Upper lobe of left lung (tissue), 4 donors: ENCODE measurements around the gene CXCL5.

ENCODE experiments used
- EP300 ChIP-seq, 4 donors: sonication (generic); formaldehyde crosslinking; IDR thresholded peaks; one replicate each; pipeline ENCODE4 v1.5.1; 2017; ENCODE audit warnings: antibody characterized with exemption in 4 of 4, control low read depth in 2 of 4
- POLR2A ChIP-seq, 4 donors: fragments of 450-650 bp; IDR thresholded peaks; one replicate each; pipeline ENCODE4 v1.5.1; 2016 to 2017; ENCODE audit warnings: antibody characterized with exemption in 4 of 4, mild to moderate bottlenecking in 2 of 4
- POLR2AphosphoS5 ChIP-seq, 2 donors: sonication (generic); formaldehyde crosslinking; IDR thresholded peaks; one replicate each; pipeline ENCODE4 v1.5.1; 2017; ENCODE audit warnings: antibody characterized with exemption in 2 of 2
- TF ChIP-seq, protein P1 (sequence below), 6 experiments: fragments of 450-650 bp in 4 of 6; fragments of 200-600 bp in 2 of 6; sonication (generic) in 2 of 6; IDR thresholded peaks; one replicate each; pipeline ENCODE4 v1.5.1; 2016 to 2019; ENCODE audit warnings: antibody characterized with exemption in 6 of 6

DNA sequence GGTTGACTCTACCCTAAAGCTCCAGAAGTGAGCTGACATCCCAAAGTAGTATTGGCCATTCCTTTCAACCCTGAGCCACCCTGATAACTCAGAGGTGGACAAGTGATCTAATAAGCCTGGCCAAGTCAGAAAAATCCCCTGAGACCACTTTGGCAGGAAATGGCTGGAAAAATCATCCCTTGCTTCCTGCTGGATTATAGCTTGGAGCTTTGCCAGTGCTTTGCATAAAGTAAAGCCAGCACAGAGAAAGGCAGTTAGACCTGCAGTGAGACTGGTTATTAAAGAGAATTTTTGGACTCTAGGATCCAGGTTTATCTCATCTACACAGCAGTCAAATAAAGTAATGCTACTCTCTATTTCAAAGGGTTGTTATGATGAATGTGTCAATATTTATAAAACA is 33.6 kb upstream of the CXCL5 start:
- TF ChIP-seq, protein P1, sequence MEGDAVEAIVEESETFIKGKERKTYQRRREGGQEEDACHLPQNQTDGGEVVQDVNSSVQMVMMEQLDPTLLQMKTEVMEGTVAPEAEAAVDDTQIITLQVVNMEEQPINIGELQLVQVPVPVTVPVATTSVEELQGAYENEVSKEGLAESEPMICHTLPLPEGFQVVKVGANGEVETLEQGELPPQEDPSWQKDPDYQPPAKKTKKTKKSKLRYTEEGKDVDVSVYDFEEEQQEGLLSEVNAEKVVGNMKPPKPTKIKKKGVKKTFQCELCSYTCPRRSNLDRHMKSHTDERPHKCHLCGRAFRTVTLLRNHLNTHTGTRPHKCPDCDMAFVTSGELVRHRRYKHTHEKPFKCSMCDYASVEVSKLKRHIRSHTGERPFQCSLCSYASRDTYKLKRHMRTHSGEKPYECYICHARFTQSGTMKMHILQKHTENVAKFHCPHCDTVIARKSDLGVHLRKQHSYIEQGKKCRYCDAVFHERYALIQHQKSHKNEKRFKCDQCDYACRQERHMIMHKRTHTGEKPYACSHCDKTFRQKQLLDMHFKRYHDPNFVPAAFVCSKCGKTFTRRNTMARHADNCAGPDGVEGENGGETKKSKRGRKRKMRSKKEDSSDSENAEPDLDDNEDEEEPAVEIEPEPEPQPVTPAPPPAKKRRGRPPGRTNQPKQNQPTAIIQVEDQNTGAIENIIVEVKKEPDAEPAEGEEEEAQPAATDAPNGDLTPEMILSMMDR (IDR thresholded peaks at IDR 0.05), result no peak
- TF ChIP-seq POLR2AphosphoS5 (IDR thresholded peaks at IDR 0.05) (no peak), POLR2A (IDR thresholded peaks at IDR 0.05) (no peak), EP300 (IDR thresholded peaks at IDR 0.05) (no peak)
